Measurements from ENCODE around the gene ARMC5.

ARMC5 gene

GRCh38 chr16:31461201-31461920 is 2.1 kb downstream of the ARMC5 start:
- Histone ChIP-seq H3K4me1 (ENCODE audit: insufficient read depth, low read length) (peaks cover 39% of the 10 kb centered on the region), H3K36me3 (ENCODE audit: insufficient read depth, low read length) (peaks cover 41% of the 10 kb centered on the region), H3K9ac (ENCODE audit: low read depth, low read length) (no peak overlapping the region), H3K27ac (ENCODE audit: low read length) (peak overlapping the region; percentile 13), H3K27me3 (ENCODE audit: insufficient read depth, low read length, poor library complexity) (no peaks in the 10 kb centered on the region), H3K4me3 (ENCODE audit: low read depth in 1 of 2, low read length in 2 of 2) (no peak overlapping the region), H4K20me1 (ENCODE audit: insufficient read depth, low read length) (peaks cover 21% of the 10 kb centered on the region), H3K79me2 (ENCODE audit: insufficient read depth, low read length) (peaks cover 31% of the 10 kb centered on the region), H3K9me3 (ENCODE audit: insufficient read depth, low read length, severe bottlenecking) (no peaks in the 10 kb centered on the region), H3K4me2 (ENCODE audit: insufficient read depth, low read length) (peak overlapping the region; percentile 86; the same call in 1 of the 2 replicates), H2AFZ (ENCODE audit: low read depth, low read length) (no peak overlapping the region)
- no peak for DNase-seq
- ATAC-seq (ENCODE audit: insufficient read depth, low read depth) = no peak
- TF ChIP-seq EZH2 (IDR thresholded peaks at IDR 0.05; ENCODE audit: borderline replicate concordance, low read depth, low read length, severe bottlenecking) = no peak
- TF ChIP-seq CTCF (IDR thresholded peaks at IDR 0.05; ENCODE audit: borderline replicate concordance, extremely low read depth, low read length, poor library complexity, severe bottlenecking) = no peak

- DNase-seq (no peak), ATAC-seq (ENCODE audit: insufficient read depth, low read depth) (no peak)
Measured at GRCh38 chr16:31461921-31462804, 2.9 kb downstream of the ARMC5 start.

GRCh38 chr16:31464348-31464769 is 5.1 kb downstream of the ARMC5 start:
- TF ChIP-seq CTCF (IDR thresholded peaks at IDR 0.05; ENCODE audit: borderline replicate concordance, extremely low read depth, low read length, poor library complexity, severe bottlenecking) = no peak
- TF ChIP-seq EZH2 (IDR thresholded peaks at IDR 0.05; ENCODE audit: borderline replicate concordance, low read depth, low read length, severe bottlenecking) = no peak
- no peak overlapping the region for H3K4me2 ChIP-seq (ENCODE audit: insufficient read depth, low read length)
- H3K9me3 ChIP-seq (ENCODE audit: insufficient read depth, low read length, severe bottlenecking) = no peaks in the 10 kb centered on the region
- DNase-seq = no peak
- no peak overlapping the region for H3K27ac ChIP-seq (ENCODE audit: low read length)
- no peaks in the 10 kb centered on the region for H3K27me3 ChIP-seq (ENCODE audit: insufficient read depth, low read length, poor library complexity)
- peaks cover 33% of the 10 kb centered on the region for H3K36me3 ChIP-seq (ENCODE audit: insufficient read depth, low read length)
- peaks cover 6% of the 10 kb centered on the region for H3K79me2 ChIP-seq (ENCODE audit: insufficient read depth, low read length)
- no peak overlapping the region for H2AFZ ChIP-seq (ENCODE audit: low read depth, low read length)
- peaks cover 44% of the 10 kb centered on the region for H3K4me1 ChIP-seq (ENCODE audit: insufficient read depth, low read length)
- no peak overlapping the region for H3K9ac ChIP-seq (ENCODE audit: low read depth, low read length)
- H4K20me1 ChIP-seq (ENCODE audit: insufficient read depth, low read length) = no peaks in the 10 kb centered on the region
- H3K4me3 ChIP-seq (ENCODE audit: low read depth in 1 of 2, low read length in 2 of 2) = no peak overlapping the region
- no peak for ATAC-seq (ENCODE audit: insufficient read depth, low read depth)

More at GRCh38 chr16:31461921-31462804, 2.9 kb downstream of the ARMC5 start:
- H3K4me3 ChIP-seq (ENCODE audit: low read depth in 1 of 2, low read length in 2 of 2) = no peak overlapping the region
- H3K36me3 ChIP-seq (ENCODE audit: insufficient read depth, low read length) = peaks cover 40% of the 10 kb centered on the region
- peaks cover 13% of the 10 kb centered on the region for H4K20me1 ChIP-seq (ENCODE audit: insufficient read depth, low read length)
- no peaks in the 10 kb centered on the region for H3K9me3 ChIP-seq (ENCODE audit: insufficient read depth, low read length, severe bottlenecking)
- H3K27me3 ChIP-seq (ENCODE audit: insufficient read depth, low read length, poor library complexity) = no peaks in the 10 kb centered on the region
- TF ChIP-seq CTCF (IDR thresholded peaks at IDR 0.05; ENCODE audit: borderline replicate concordance, extremely low read depth, low read length, poor library complexity, severe bottlenecking) (no peak), EZH2 (IDR thresholded peaks at IDR 0.05; ENCODE audit: borderline replicate concordance, low read depth, low read length, severe bottlenecking) (no peak)
- peak overlapping the region; percentile 7; the same call in 1 of the 2 replicates for H3K27ac ChIP-seq (ENCODE audit: low read length)
- H3K4me2 ChIP-seq (ENCODE audit: insufficient read depth, low read length) = no peak overlapping the region
- no peak overlapping the region for H2AFZ ChIP-seq (ENCODE audit: low read depth, low read length)
- peaks cover 39% of the 10 kb centered on the region for H3K4me1 ChIP-seq (ENCODE audit: insufficient read depth, low read length)
- peaks cover 23% of the 10 kb centered on the region for H3K79me2 ChIP-seq (ENCODE audit: insufficient read depth, low read length)
- H3K9ac ChIP-seq (ENCODE audit: low read depth, low read length) = no peak overlapping the region
